Measurements from ENCODE around the gene STK35. TPM values are rescaled to one million over a fixed set of nuclear protein-coding genes. Genes with fewer than 3 reads are reported as not detected.
A peak's percentile ranks its signal among the peaks of the same experiment; 100 is the strongest.

The STK35 gene
- total and polyA plus RNA-seq, 2 of the 13 experiments (the other 11 are each of a cell fraction or from before 2014, with no cell fraction given) = 27.4 to 29.8 TPM

- peak; percentile 60; the same call in 1 of the 2 replicates for TF ChIP-seq ZNF510 (CRISPR knock-in tag; IDR thresholded peaks at IDR 0.05; ENCODE audit: low read depth)
- TF ChIP-seq, protein P1, sequence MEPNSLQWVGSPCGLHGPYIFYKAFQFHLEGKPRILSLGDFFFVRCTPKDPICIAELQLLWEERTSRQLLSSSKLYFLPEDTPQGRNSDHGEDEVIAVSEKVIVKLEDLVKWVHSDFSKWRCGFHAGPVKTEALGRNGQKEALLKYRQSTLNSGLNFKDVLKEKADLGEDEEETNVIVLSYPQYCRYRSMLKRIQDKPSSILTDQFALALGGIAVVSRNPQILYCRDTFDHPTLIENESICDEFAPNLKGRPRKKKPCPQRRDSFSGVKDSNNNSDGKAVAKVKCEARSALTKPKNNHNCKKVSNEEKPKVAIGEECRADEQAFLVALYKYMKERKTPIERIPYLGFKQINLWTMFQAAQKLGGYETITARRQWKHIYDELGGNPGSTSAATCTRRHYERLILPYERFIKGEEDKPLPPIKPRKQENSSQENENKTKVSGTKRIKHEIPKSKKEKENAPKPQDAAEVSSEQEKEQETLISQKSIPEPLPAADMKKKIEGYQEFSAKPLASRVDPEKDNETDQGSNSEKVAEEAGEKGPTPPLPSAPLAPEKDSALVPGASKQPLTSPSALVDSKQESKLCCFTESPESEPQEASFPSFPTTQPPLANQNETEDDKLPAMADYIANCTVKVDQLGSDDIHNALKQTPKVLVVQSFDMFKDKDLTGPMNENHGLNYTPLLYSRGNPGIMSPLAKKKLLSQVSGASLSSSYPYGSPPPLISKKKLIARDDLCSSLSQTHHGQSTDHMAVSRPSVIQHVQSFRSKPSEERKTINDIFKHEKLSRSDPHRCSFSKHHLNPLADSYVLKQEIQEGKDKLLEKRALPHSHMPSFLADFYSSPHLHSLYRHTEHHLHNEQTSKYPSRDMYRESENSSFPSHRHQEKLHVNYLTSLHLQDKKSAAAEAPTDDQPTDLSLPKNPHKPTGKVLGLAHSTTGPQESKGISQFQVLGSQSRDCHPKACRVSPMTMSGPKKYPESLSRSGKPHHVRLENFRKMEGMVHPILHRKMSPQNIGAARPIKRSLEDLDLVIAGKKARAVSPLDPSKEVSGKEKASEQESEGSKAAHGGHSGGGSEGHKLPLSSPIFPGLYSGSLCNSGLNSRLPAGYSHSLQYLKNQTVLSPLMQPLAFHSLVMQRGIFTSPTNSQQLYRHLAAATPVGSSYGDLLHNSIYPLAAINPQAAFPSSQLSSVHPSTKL (CRISPR knock-in tag; IDR thresholded peaks at IDR 0.05) = peak; percentile 50; the same call in 1 of the 2 replicates
- peak; percentile 69 for TF ChIP-seq ZNF205 (CRISPR knock-in tag; IDR thresholded peaks at IDR 0.05)
- peak; percentile 70; the same call in 1 of the 2 replicates for TF ChIP-seq FOXA3 (CRISPR knock-in tag; IDR thresholded peaks at IDR 0.05)
- TF ChIP-seq TBP (CRISPR knock-in tag; IDR thresholded peaks at IDR 0.05) = peak; percentile 46; the same call in 1 of the 2 replicates
- TF ChIP-seq RNF2 (conservative IDR thresholded peaks at IDR 0.05; ENCODE audit: low read depth) = peak; percentile 84
- TF ChIP-seq NBN (conservative IDR thresholded peaks at IDR 0.05) = no peak
- peak; percentile 92 for TF ChIP-seq ZNF350 (CRISPR knock-in tag; IDR thresholded peaks at IDR 0.05; ENCODE audit: borderline replicate concordance, low read depth)
- TF ChIP-seq ZNF280B (CRISPR knock-in tag; IDR thresholded peaks at IDR 0.05; ENCODE audit: borderline replicate concordance) = no peak; the same call in 1 of the 2 replicates
- no peak for TF ChIP-seq ZNF570 (CRISPR knock-in tag; IDR thresholded peaks at IDR 0.05; ENCODE audit: borderline replicate concordance)
- TF ChIP-seq ZBTB38 (CRISPR knock-in tag; IDR thresholded peaks at IDR 0.05) = peak; percentile 62; the same call in 1 of the 2 replicates
- peak; percentile 76; the same call in 1 of the 2 replicates for TF ChIP-seq MED13 (CRISPR knock-in tag; IDR thresholded peaks at IDR 0.05)
- TF ChIP-seq SATB2 (CRISPR knock-in tag; IDR thresholded peaks at IDR 0.05) = no peak; the same call in 1 of the 2 replicates
- no peak; the same call in 1 of the 2 replicates for TF ChIP-seq GTF2F1 (IDR thresholded peaks at IDR 0.05; ENCODE audit: low read length)
- TF ChIP-seq RXRB (CRISPR knock-in tag; IDR thresholded peaks at IDR 0.05; ENCODE audit: borderline replicate concordance) = peak; percentile 71
- TF ChIP-seq, protein P2, sequence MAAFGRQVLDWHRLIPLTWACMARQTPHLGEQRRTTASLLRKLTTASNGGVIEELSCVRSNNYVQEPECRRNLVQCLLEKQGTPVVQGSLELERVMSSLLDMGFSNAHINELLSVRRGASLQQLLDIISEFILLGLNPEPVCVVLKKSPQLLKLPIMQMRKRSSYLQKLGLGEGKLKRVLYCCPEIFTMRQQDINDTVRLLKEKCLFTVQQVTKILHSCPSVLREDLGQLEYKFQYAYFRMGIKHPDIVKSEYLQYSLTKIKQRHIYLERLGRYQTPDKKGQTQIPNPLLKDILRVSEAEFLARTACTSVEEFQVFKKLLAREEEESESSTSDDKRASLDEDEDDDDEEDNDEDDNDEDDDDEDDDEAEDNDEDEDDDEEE (CRISPR knock-in tag; IDR thresholded peaks at IDR 0.05) = peak; percentile 94
- TF ChIP-seq, protein P3, sequence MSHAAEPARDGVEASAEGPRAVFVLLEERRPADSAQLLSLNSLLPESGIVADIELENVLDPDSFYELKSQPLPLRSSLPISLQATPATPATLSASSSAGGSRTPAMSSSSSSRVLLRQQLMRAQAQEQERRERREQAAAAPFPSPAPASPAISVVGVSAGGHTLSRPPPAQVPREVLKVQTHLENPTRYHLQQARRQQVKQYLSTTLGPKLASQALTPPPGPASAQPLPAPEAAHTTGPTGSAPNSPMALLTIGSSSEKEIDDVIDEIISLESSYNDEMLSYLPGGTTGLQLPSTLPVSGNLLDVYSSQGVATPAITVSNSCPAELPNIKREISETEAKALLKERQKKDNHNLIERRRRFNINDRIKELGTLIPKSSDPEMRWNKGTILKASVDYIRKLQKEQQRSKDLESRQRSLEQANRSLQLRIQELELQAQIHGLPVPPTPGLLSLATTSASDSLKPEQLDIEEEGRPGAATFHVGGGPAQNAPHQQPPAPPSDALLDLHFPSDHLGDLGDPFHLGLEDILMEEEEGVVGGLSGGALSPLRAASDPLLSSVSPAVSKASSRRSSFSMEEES (CRISPR knock-in tag; IDR thresholded peaks at IDR 0.05) = peak; percentile 79
- peak; percentile 31; the same call in 1 of the 2 replicates for TF ChIP-seq DMTF1 (CRISPR knock-in tag; IDR thresholded peaks at IDR 0.05)
Observed at GRCh38 chr20:2101865-2102584, 398 bp downstream of the STK35 start (continued).

Measured in HepG2 (cell line).